K562 (cell line): Measurements from ENCODE around the gene BCAS4. TPM values are rescaled to one million over a fixed set of nuclear protein-coding genes. Genes with fewer than 3 reads are reported as not detected.

Experiments
- ATAC-seq: fragments of 200-7000 bp; cut with Tn5 transposase; 3 replicates; pipeline ENCODE4 v1.9.1; 2020; ENCODE audit warnings: moderate library complexity
- BruUV-seq: library from RNA; stranded (reverse); fragments of 400-500 nt; replicated peaks from 2 replicates; lab custom pipeline; 2021; lab: Mats Ljungman, UMichigan
- CTCF ChIA-PET: fragments of 300-600 bp; formaldehyde crosslinking; extraction: SDS; loops from one replicate; lab custom pipeline; 2021; ENCODE audit warnings: low intra/inter-chr PET ratio; lab: Yijun Ruan, JAX
- POLR2A ChIA-PET: fragments of 300-600, 350-650 bp; sonication (Branson Sonifier 250); formaldehyde crosslinking; extraction: SDS; loops from one replicate; lab custom pipeline; 2021; ENCODE audit warnings: antibody characterized with exemption, inconsistent platforms; lab: Yijun Ruan, JAX
- DNase-seq, 4 experiments: peaks; one replicate each; pipeline versions ENCODE4 v3.0.0 to v3.0.0-alpha.2; 2011 to 2018; ENCODE audit warnings: low spot score in 3 of 4, mixed read lengths in 3 of 4; ENCODE audit errors: extremely low read depth in 1 of 4
- FAIRE-seq: peaks from 2 replicates; lab custom pipeline; 2011; peaks lifted over from hg19 to GRCh38; lab: Jason Lieb, UNC
- H2AFZ ChIP-seq: 2 replicates; pipeline ENCODE4 v1.6.0; 2011; ENCODE audit warnings: low read depth, low read length, control low read depth, inconsistent platforms
- H3K27ac ChIP-seq: fragments of 200-600 bp; 3 replicates; pipeline ENCODE4 v1.8.0; 2011; ENCODE audit warnings: low read depth, mild to moderate bottlenecking, control low read depth, inconsistent platforms, low read length, moderate library complexity, mixed read lengths; ENCODE audit errors: extremely low read depth
- H3K27me3 ChIP-seq, 2 experiments: fragments of 300-600 bp in 1 of 2; 2 replicates in 1 of 2; 3 replicates in 1 of 2; pipeline versions ENCODE4 v1.6.0 to v1.8.0; 2011; ENCODE audit warnings: inconsistent platforms in 2 of 2, low read length in 2 of 2, mild to moderate bottlenecking in 1 of 2, mixed read lengths in 1 of 2, moderate library complexity in 1 of 2; ENCODE audit not compliant: control insufficient read depth in 2 of 2, insufficient read depth in 2 of 2
- H3K36me3 ChIP-seq: fragments of 300-600 bp; 3 replicates; pipeline ENCODE4 v1.8.0; 2011; ENCODE audit warnings: mild to moderate bottlenecking, low read length, inconsistent platforms; ENCODE audit not compliant: control insufficient read depth, insufficient read depth
- H3K4me1 ChIP-seq, 2 experiments: fragments of 200-600 bp in 1 of 2; replicated peaks in 1 of 2; 2 replicates in 1 of 2; 3 replicates in 1 of 2; pipeline versions ENCODE4 v1.5.1 to v1.8.0; 2011; ENCODE audit warnings: inconsistent platforms in 2 of 2, low read length in 2 of 2, mild to moderate bottlenecking in 1 of 2, mixed read lengths in 1 of 2, moderate library complexity in 1 of 2; ENCODE audit not compliant: control insufficient read depth in 2 of 2, insufficient read depth in 2 of 2
- H3K4me2 ChIP-seq: 2 replicates; pipeline ENCODE4 v1.6.1; 2011; ENCODE audit warnings: low read length, control low read depth, inconsistent platforms, mixed read lengths; ENCODE audit not compliant: insufficient read depth
- H3K4me3 ChIP-seq: fragments of 200-600 bp; sonication (generic), shearing (Covaris generic); 2 replicates; pipeline ENCODE4 v1.5.1; 2016; ENCODE audit warnings: control low read depth, inconsistent platforms
- H3K79me2 ChIP-seq: fragments of 200-600 bp; 3 replicates; pipeline ENCODE4 v1.8.0; 2011; ENCODE audit warnings: low read length, inconsistent platforms; ENCODE audit not compliant: control insufficient read depth, insufficient read depth
- H3K9ac ChIP-seq, 2 experiments: 2 replicates each; pipeline versions ENCODE4 v1.6.0 to v1.6.1; 2011; ENCODE audit warnings: low read depth in 2 of 2, low read length in 2 of 2, control low read depth in 1 of 2, inconsistent platforms in 1 of 2, mild to moderate bottlenecking in 1 of 2, mixed read lengths in 1 of 2; ENCODE audit not compliant: insufficient read depth in 1 of 2
- H3K9me1 ChIP-seq: one replicate; pipeline ENCODE4 v1.6.0; 2011; ENCODE audit warnings: inconsistent platforms, mild to moderate bottlenecking, low read length, moderate library complexity; ENCODE audit not compliant: control insufficient read depth, insufficient read depth
- H3K9me3 ChIP-seq: replicated peaks from 2 replicates; pipeline ENCODE4 v1.5.1; 2011; ENCODE audit warnings: low read depth, low read length, inconsistent platforms; ENCODE audit not compliant: control insufficient read depth, insufficient read depth
- H4K20me1 ChIP-seq: replicated peaks from 2 replicates; pipeline ENCODE4 v1.6.1; 2011; ENCODE audit warnings: low read length, inconsistent platforms, mixed read lengths; ENCODE audit not compliant: control insufficient read depth, insufficient read depth
- ERF ChIP-seq: fragments of 450-650 bp; formaldehyde crosslinking; IDR thresholded peaks from 2 replicates; pipeline ENCODE4 v1.4.0; 2020; ENCODE audit warnings: mild to moderate bottlenecking, mixed read lengths
- FOXA1 ChIP-seq: fragments of 450-650 bp; IDR thresholded peaks from 2 replicates; pipeline ENCODE4 v1.6.1; 2016; ENCODE audit warnings: mild to moderate bottlenecking, borderline replicate concordance
- GTF2B ChIP-seq: IDR thresholded peaks from 2 replicates; pipeline ENCODE4 v1.6.1; 2011; ENCODE audit not compliant: insufficient read length; ENCODE audit errors: extremely low read depth
- KAT2B ChIP-seq: IDR thresholded peaks from one replicate; pipeline ENCODE4 v1.6.1; 2012; ENCODE audit warnings: low read depth, mild to moderate bottlenecking, control low read depth, inconsistent platforms, low read length, moderate library complexity
- NEUROD1 ChIP-seq: fragments of 150-350 bp; IDR thresholded peaks from 2 replicates; pipeline ENCODE4 v1.6.1; 2014; ENCODE audit warnings: borderline replicate concordance, low read length, low read depth; ENCODE audit not compliant: partially characterized antibody
- RAD21 ChIP-seq, 2 experiments: fragments of 250-450 bp in 1 of 2; fragments of 450-650 bp in 1 of 2; sonication (Bioruptor Pico) in 1 of 2; formaldehyde crosslinking in 1 of 2; IDR thresholded peaks in 1 of 2; conservative IDR thresholded peaks in 1 of 2; 2 replicates each; pipeline versions ENCODE4 v1.4.0 to v1.8.0; 2020 to 2022; ENCODE audit warnings: mild to moderate bottlenecking in 2 of 2, moderate library complexity in 1 of 2
- SPI1 ChIP-seq: IDR thresholded peaks from 2 replicates; pipeline ENCODE4 v1.6.1; 2011; ENCODE audit warnings: low read depth, low read length, control low read depth, borderline replicate concordance
- SREBF1 ChIP-seq: fragments of 150-350 bp; IDR thresholded peaks from 2 replicates; pipeline ENCODE4 v1.6.1; 2014; ENCODE audit warnings: antibody characterized with exemption, low read depth, low read length, borderline replicate concordance
- WGBS: fragments of 100-300 bp; shearing (Covaris generic); methylation state at CpG from one replicate; pipeline ENCODE4 v1.1.6; 2016; ENCODE audit warnings: low coverage, mixed read lengths; ENCODE audit not compliant: insufficient coverage; ENCODE audit errors: missing lambda C conversion rate; 5-methylcytosine and 5-hydroxymethylcytosine counted together
- in situ Hi-C: fragments of 300-500 bp; cut with MboI; formaldehyde crosslinking; loops from 4 replicates; pipeline ENCODE4 v1.15.0; 2018; ENCODE audit warnings: inconsistent platforms, mixed read lengths
- intact Hi-C: fragments of 100-400 bp; cut with micrococcal nuclease; formaldehyde crosslinking; loops from 2 replicates; pipeline ENCODE4 v1.14.2; 2022
- polyA plus RNA-seq, 8 experiments: library from polyadenylated mRNA; depleted of rRNA in 4 of 8; stranded (reverse) in 5 of 8; unstranded in 3 of 8; fragments of >200 nt; fragmentation: Nextera tagmentation in 2 of 8; fragmentation: Illumina TruSeq in 1 of 8; extraction: Ambion mirVana in 2 of 8; extraction: Trizol in 1 of 8; gene quantifications; 2 replicates each; pipeline versions ENCODE4 v1.2.1 to v1.2.3, GENCODE V29; 2011 to 2014; ENCODE audit warnings: inconsistent platforms in 1 of 8, missing spikeins in 1 of 8
- total RNA-seq, 7 experiments: library from RNA; depleted of rRNA in 6 of 7; stranded (reverse); fragments of >200 nt in 6 of 7; fragmentation: Illumina TruSeq in 2 of 7; extraction: Trizol in 2 of 7; gene quantifications; 2 replicates each; pipeline versions ENCODE4 v1.2.1 to v1.2.3, GENCODE V29; 2011 to 2021; ENCODE audit warnings: low replicate concordance in 1 of 7

Gene BCAS4
- total and polyA plus RNA-seq, 9 of the 15 experiments (the other 6 are each of a cell fraction or from before 2014, with no cell fraction given) = 0.15 to 2.3 (median 0.47) TPM

- BruUV-seq = no TSS peak
- no peak for ATAC-seq
- no peaks in the 10 kb centered on the region for H3K79me2 ChIP-seq
- no peak overlapping the region for H3K9ac ChIP-seq
- CTCF ChIA-PET = no interaction called here
- H4K20me1 ChIP-seq = no peaks in the 10 kb centered on the region; the same call in 1 of the 2 replicates
- FAIRE-seq = no peak
- no peak overlapping the region for H3K4me3 ChIP-seq
- no peak for TF ChIP-seq NEUROD1
- TF ChIP-seq GTF2B = no peak
- TF ChIP-seq RAD21 (CRISPR knock-in tag; conservative IDR thresholded peaks at IDR 0.05 in 1 of 2, IDR thresholded peaks at IDR 0.05 in 1 of 2) = no peak
- TF ChIP-seq FOXA1 = no peak
- TF ChIP-seq KAT2B = no peak
- no peak for TF ChIP-seq SPI1
- TF ChIP-seq SREBF1 = no peak
- no peak for TF ChIP-seq ERF
- TF ChIP-seq, all 486 proteins: peak for 0
- no peak for DNase-seq
- Histone ChIP-seq H3K9me1 (no peaks in the 10 kb centered on the region), H3K27me3 (peaks cover 0 to 4% of the 10 kb centered on the region in 2 experiments; a peak in 1 of 5 replicates), H3K36me3 (no peaks in the 10 kb centered on the region), H2AFZ (no peak overlapping the region), H3K9me3 (no peaks in the 10 kb centered on the region), H3K4me2 (no peak overlapping the region), H3K27ac (no peak overlapping the region), H3K4me1 (peaks cover 0 to 21% of the 10 kb centered on the region in 2 experiments; a peak in 2 of 5 replicates)
- intact Hi-C loops = no loop called here
- WGBS = 23% methylated on average over 9 of the region's 9 CpGs
- POLR2A ChIA-PET = interaction anchor here (1.3 kb wide), 1 partner anchor 14 kb away, joined by 3 read pairs; no protein-coding TSS in a partner anchor
- in situ Hi-C loops = no loop called here
Measured at GRCh38 chr20:50866831-50867230, 72.0 kb downstream of the BCAS4 start.
